GM19452 (cell line): ENCODE results near the gene EFCAB8.

ENCODE experiments used
- ATAC-seq: cut with Tn5 transposase; IDR thresholded peaks from one replicate; pipeline ENCODE4 v1.9.1; 2021; ENCODE audit not compliant: unreplicated experiment

Gene EFCAB8

GRCh38 chr20:32983459-32984112 is 124.9 kb downstream of the EFCAB8 start:
- ATAC-seq = no peak

GRCh38 chr20:32984196-32984595 is 125.5 kb downstream of the EFCAB8 start:
- ATAC-seq = no peak

- ATAC-seq = no peak
Measured at GRCh38 chr20:32984631-32985354, 126.1 kb downstream of the EFCAB8 start.

GRCh38 chr20:32985596-32985995 is 126.9 kb downstream of the EFCAB8 start:
- ATAC-seq = no peak

- ATAC-seq = no peak
Measured at GRCh38 chr20:32986331-32986966, 127.7 kb downstream of the EFCAB8 start.

- no peak for ATAC-seq
Measured at GRCh38 chr20:32987044-32987825, 128.5 kb downstream of the EFCAB8 start.

GRCh38 chr20:32988008-32988407 is 129.3 kb downstream of the EFCAB8 start:
- ATAC-seq = no peak

- no peak for ATAC-seq
Measured at GRCh38 chr20:32989507-32990283, 131.0 kb downstream of the EFCAB8 start.

- ATAC-seq = no peak
Measured at GRCh38 chr20:32990426-32990825, 131.7 kb downstream of the EFCAB8 start.

GRCh38 chr20:32991383-32991782 is 132.7 kb downstream of the EFCAB8 start:
- ATAC-seq = no peak

GRCh38 chr20:32991792-32992641 is 133.3 kb downstream of the EFCAB8 start:
- no peak for ATAC-seq

GRCh38 chr20:32993496-32994050 is 134.8 kb downstream of the EFCAB8 start:
- ATAC-seq = no peak

GRCh38 chr20:32995802-32996201 is 137.1 kb downstream of the EFCAB8 start:
- ATAC-seq = no peak

GRCh38 chr20:32997431-32997830 is 138.7 kb downstream of the EFCAB8 start:
- no peak for ATAC-seq

GRCh38 chr20:32999603-33000250 is 141.0 kb downstream of the EFCAB8 start:
- ATAC-seq = no peak

GRCh38 chr20:33000802-33001466 is 142.2 kb downstream of the EFCAB8 start:
- ATAC-seq = no peak

GRCh38 chr20:33002087-33002808 is 143.5 kb downstream of the EFCAB8 start:
- ATAC-seq = no peak
